ENCODE data around the gene CHAC1.
A peak's percentile ranks its signal among the peaks of the same experiment; 100 is the strongest.

- TF ChIP-seq CTCF (IDR thresholded peaks at IDR 0.05; ENCODE audit: low read length), result peak; percentile 50
- TF ChIP-seq EZH2 (IDR thresholded peaks at IDR 0.05; ENCODE audit: borderline replicate concordance, low read length), result no peak
Measured at GRCh38 chr15:40936709-40937666, 16.3 kb upstream of the CHAC1 start.
